GM19351 (cell line): Measurements from ENCODE around the gene ERBB3.
A peak's percentile ranks its signal among the peaks of the same experiment; 100 is the strongest.

Source experiments
- ATAC-seq: cut with Tn5 transposase; IDR thresholded peaks from one replicate; pipeline ENCODE4 v1.9.1; 2021; ENCODE audit warnings: mild to moderate bottlenecking, moderate library complexity; ENCODE audit not compliant: unreplicated experiment

The ERBB3 gene

DNA sequence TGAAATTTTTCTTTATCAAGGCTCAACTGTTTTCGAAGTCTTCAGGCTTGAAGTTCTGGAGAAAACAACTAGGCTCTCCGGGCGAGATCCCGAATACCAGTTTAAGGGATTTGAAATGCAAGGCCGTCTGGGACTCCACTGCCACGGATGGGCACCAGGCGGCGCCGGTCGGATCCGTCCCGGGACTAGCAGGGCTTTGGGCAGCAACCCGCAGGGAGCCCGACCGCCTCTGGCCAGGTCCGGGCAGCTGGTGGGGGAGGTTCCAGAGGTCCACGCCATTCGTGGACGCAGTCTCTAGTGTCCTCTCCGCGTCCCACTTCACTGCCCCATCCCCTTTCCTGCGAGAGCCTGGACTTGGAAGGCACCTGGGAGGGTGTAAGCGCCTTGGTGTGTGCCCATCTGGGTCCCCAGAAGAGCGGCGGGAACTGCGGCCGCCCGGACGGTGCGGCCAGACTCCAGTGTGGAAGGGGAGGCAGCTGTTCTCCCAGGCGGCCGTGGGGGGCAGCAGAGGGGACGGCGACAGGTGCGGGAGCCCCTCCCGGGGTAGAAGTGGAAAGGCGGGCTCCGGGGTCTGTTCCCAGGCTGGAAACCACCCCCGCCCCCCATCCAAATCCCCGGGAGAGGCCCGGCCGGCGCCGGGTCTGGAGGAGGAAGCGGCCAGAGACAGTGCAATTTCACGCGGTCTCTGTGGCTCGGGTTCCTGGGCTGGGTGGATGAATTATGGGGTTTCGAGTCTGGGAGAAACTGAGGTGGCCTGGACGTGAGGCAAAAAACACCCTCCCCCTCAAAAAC lies 838 bp upstream of the ERBB3 start:
- peak; percentile 79 for ATAC-seq

GRCh38 chr12:56080556-56081138 lies 682 bp downstream of the ERBB3 start:
- ATAC-seq, result no peak

DNA sequence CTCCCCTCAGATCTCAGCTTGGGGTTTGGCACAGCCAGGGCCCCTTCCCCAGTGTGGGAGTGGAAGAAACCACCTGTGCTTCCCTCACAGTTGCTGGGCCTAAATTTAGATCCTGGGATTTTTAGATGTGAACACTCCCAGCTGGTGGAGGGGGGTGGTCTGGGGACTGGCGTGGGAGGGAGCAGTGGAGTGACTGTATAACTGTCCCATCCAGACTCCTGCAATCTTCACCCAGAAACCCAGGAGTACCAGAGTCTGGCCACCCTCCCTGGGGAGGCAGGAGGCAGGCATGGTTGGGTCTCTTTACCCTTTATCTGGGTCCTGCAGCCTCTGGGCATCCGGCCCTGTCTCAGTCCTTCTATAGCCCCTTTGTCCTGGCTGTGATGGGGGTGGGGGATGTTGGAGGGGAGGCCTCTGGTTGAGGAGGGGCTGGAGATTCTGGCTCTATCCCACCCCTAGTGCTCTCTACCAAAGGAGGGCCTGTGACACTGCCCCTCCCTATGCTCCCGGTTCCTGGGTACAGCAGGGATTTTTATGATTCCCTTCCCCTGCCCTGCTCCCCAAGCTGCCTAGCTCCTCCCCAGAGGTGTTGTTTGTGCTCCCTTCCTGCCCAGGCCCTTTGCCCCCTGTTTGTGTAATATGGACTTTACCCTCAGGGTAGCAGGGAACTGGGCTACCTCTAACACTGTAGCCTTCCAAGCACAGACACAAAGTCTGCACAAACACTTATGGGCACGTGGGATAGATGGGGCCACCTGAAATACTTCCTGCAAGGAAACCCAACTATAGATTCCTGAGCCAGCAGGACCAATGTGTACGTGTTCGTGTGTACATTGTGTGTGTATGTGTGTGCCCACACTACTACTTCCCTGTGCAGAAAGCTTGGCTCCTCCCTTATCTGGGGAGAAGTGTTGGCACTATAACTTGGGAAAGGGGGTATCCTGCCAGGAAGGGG lies 1.7 kb downstream of the ERBB3 start:
- no peak for ATAC-seq

- no peak for ATAC-seq
These were observed 2.4 kb downstream of the ERBB3 start for GRCh38 chr12:56082382-56082781.

DNA sequence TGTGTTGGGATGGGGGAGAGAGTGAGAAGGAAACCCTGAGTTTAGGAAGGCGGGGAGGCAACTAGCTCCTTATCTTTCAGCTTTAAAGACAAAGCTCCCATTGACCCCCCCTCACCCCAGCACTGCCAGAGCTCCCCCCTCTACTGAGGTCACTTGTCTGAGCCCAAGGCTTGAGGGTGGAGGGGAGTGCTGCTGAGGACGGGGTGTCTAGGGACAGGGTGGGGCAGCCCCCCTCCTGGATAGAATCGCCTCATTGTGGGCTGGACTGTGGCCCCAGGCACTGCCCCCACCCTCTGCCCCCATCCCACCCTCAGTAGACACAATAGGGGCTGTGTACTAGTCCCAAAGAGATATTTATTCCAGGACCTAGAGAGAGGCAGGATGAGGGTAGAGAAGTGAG lies 3.0 kb downstream of the ERBB3 start:
- ATAC-seq, result no peak

GRCh38 chr12:56084958-56085543 lies 5.1 kb downstream of the ERBB3 start:
- ATAC-seq, result no peak

- no peak for ATAC-seq
These were observed 6.1 kb downstream of the ERBB3 start for GRCh38 chr12:56086096-56086495.

- ATAC-seq, result no peak
These were observed 6.6 kb downstream of the ERBB3 start for GRCh38 chr12:56086608-56087007.

GRCh38 chr12:56087220-56087619 lies 7.3 kb downstream of the ERBB3 start:
- no peak for ATAC-seq

GRCh38 chr12:56097738-56098137 lies 17.8 kb downstream of the ERBB3 start:
- ATAC-seq, result no peak

DNA sequence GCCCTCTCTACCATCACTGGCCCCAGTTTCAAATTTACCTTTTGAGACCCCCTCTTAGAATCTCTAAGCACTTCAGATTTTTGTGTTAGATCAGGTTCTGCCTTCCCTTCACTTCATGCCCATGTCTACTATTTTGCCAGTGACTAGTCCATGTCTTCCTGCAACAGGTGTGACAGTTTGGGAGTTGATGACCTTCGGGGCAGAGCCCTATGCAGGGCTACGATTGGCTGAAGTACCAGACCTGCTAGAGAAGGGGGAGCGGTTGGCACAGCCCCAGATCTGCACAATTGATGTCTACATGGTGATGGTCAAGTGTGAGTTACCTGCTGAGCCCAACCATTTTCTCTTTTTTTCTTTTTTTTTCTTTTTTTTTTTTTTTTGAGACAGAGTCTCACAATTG lies 18.6 kb downstream of the ERBB3 start:
- no peak for ATAC-seq

- no peak for ATAC-seq
These were observed 19.8 kb downstream of the ERBB3 start for GRCh38 chr12:56099787-56100186.

DNA sequence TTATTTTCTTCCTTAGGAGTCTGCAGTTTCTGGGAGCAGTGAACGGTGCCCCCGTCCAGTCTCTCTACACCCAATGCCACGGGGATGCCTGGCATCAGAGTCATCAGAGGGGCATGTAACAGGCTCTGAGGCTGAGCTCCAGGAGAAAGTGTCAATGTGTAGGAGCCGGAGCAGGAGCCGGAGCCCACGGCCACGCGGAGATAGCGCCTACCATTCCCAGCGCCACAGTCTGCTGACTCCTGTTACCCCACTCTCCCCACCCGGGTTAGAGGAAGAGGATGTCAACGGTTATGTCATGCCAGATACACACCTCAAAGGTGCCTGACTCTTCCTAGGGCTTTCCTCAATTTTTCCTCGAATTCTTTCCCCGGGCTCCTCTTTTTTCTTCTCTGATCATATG lies 21.1 kb downstream of the ERBB3 start:
- no peak for ATAC-seq

- no peak for ATAC-seq
These were observed 22.7 kb downstream of the ERBB3 start for GRCh38 chr12:56102683-56103065.

DNA sequence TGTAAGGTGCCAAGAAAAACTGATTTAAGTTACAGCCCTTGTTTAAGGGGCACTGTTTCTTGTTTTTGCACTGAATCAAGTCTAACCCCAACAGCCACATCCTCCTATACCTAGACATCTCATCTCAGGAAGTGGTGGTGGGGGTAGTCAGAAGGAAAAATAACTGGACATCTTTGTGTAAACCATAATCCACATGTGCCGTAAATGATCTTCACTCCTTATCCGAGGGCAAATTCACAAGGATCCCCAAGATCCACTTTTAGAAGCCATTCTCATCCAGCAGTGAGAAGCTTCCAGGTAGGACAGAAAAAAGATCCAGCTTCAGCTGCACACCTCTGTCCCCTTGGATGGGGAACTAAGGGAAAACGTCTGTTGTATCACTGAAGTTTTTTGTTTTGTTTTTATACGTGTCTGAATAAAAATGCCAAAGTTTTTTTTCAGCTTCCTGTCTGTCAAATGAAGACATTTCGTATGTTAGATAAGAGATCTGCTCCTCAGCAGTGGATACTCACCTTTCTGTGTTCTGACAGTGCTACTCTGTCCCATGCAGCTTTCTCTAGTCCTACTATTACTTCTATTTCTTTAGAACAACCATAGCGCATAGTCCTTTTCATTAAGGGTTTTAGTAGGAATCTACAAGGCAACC lies 23.2 kb downstream of the ERBB3 start:
- ATAC-seq, result no peak

DNA sequence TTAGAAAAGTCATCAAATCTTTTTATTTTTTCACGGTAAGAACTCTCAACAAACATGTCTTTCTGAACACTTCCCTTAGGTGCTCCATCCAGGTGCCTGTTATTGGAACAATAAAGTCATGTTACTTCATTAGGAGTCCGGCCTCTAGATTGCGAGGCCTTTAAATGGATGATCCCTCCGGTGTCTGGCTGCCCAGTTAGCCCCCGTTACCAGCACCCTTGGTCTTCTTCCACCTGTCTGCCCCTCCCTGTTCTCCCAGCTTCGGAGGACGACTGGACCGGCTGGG lies 23.8 kb downstream of the ERBB3 start:
- ATAC-seq, result no peak

DNA sequence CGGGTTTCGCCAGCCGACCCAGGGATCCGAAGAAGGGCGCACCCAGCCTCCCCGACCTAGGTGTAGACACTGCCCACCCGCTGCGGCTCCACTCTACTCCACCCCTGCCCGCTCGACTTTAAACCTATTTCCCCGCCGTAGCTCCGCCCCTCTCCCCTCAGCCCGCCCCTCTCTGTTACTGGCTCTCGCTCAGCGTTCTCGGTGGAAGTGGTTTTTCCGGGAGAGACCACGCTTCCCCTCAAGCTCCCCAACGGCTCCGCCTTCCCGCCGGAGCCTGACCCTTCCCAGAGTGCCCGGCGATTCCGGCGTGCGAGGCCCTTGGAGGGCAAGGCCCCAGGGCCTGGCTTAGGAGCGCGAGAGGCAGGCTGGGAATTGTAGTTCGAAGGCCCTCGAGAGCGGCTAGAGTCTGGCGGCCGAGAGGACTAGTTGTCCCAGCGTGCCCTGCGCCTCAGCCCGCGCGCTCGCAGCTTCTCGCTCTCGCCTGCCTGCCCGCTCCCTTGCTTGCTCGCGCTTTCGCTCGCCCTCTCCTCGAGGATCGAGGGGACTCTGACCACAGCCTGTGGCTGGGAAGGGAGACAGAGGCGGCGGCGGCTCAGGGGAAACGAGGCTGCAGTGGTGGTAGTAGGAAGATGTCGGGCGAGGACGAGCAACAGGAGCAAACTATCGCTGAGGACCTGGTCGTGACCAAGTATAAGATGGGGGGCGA lies 24.3 kb downstream of the ERBB3 start, which contains the start of gene PA2G4:
Gene PA2G4, plus strand, starts transcription at position 451 of the 706 bp plus-strand sequence. Its CDS starts 179 bp downstream, at position 630.
- ATAC-seq, result peak; percentile 94

GRCh38 chr12:56104815-56105608 lies 25.0 kb downstream of the ERBB3 start:
- ATAC-seq, result peak; percentile 9

- no peak for ATAC-seq
These were observed 25.6 kb downstream of the ERBB3 start for GRCh38 chr12:56105609-56105902.

DNA sequence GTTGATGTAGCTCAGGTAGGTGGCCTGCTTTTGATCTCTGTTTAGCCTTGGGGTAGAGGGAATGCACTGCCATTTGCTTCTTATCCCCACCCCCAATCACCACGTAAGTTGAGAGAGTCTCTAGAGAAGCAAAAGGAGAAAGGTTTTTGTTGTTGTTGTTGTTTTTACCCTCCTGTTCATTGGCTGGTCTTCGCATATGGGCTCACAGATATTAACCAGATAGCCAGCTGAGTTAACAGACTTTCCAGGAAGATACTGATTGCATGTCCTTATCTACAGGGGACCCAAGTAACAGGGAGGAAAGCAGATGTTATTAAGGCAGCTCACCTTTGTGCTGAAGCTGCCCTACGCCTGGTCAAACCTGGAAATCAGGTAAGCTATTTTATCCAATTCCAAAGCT lies 27.3 kb downstream of the ERBB3 start:
- ATAC-seq, result no peak
